ENCODE results near the gene B4GALNT2.

DNA sequence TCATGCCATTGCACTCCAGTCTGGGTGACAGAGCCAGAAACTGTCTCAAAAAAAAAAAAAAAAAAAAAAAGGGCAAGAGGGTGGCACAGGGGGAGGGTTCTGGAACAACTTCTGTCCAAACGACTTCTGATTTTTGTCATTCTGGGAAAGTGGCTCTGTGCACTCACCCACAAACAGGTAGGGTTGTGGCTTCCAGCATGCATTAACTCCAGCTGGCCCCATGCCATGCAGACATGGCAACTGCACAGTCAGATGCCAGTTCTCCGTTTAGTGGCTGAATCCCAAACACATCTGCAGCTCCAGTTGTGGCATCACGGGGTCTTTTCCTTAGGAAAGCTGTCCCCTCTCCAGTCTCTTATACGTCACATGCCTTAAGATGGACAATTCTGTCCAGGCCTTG lies 30.3 kb downstream of the B4GALNT2 start:
- TF ChIP-seq POLR2A (IDR thresholded peaks at IDR 0.05; ENCODE audit: low read depth, low read length) (no peak), POLR2AphosphoS5 (IDR thresholded peaks at IDR 0.05; ENCODE audit: low read depth, low read length) (no peak), TAF1 (IDR thresholded peaks at IDR 0.05; ENCODE audit: low read depth, low read length) (no peak), SPI1 (IDR thresholded peaks at IDR 0.05; ENCODE audit: low read depth, low read length) (no peak), POU2F2 (IDR thresholded peaks at IDR 0.05; ENCODE audit: low read depth, low read length) (no peak)
